Tibial artery (tissue), 4 donors: ENCODE measurements around the gene DIS3L2.

ENCODE experiments used
- DNase-seq, 2 donors: peaks; one replicate each; pipeline ENCODE4 v3.0.0-alpha.2; 2019
- H3K27ac ChIP-seq, 2 donors: fragments of 200-600 bp; sonication (generic) in 1 of 2; 1 replicate in 1 of 2; 2 replicates in 1 of 2; pipeline ENCODE4 v1.5.1; 2018 to 2019; ENCODE audit warnings: mild to moderate bottlenecking in 1 of 2
- H3K27me3 ChIP-seq, 2 donors: fragments of 200-600 bp; sonication (generic) in 1 of 2; one replicate each; pipeline versions ENCODE4 v1.5.1 to v1.6.0; 2016 to 2019
- H3K36me3 ChIP-seq, 3 donors: fragments of 200-600 bp; sonication (generic) in 2 of 3; one replicate each; pipeline ENCODE4 v1.5.1; 2016 to 2019; ENCODE audit warnings: mild to moderate bottlenecking in 2 of 3
- H3K4me1 ChIP-seq, 4 donors: fragments of 200-600 bp; sonication (generic) in 2 of 4; 1 replicate in 3 of 4; 2 replicates in 1 of 4; pipeline ENCODE4 v1.5.1; 2016 to 2019
- H3K4me3 ChIP-seq, 2 donors: fragments of 200-600 bp; sonication (generic) in 1 of 2; 1 replicate in 1 of 2; 2 replicates in 1 of 2; pipeline ENCODE4 v1.5.1; 2018 to 2019; ENCODE audit warnings: mild to moderate bottlenecking in 2 of 2
- H3K9me3 ChIP-seq, 3 donors: fragments of 200-600 bp; sonication (generic) in 1 of 3; one replicate each; pipeline ENCODE4 v1.5.1; 2016 to 2019
- intact Hi-C: fragments of 100-400 bp; cut with DNase I; formaldehyde crosslinking; loops from one replicate; pipeline ENCODE4 v1.15.0; 2023; ENCODE audit warnings: low total_unique reads
- TF ChIP-seq, protein P1 (sequence below), 2 experiments: fragments of 200-600 bp in 1 of 2; fragments of 450-650 bp in 1 of 2; IDR thresholded peaks; one replicate each; pipeline ENCODE4 v1.5.1; 2017 to 2019; ENCODE audit warnings: antibody characterized with exemption in 2 of 2, mild to moderate bottlenecking in 1 of 2, moderate library complexity in 1 of 2

The DIS3L2 gene

DNA sequence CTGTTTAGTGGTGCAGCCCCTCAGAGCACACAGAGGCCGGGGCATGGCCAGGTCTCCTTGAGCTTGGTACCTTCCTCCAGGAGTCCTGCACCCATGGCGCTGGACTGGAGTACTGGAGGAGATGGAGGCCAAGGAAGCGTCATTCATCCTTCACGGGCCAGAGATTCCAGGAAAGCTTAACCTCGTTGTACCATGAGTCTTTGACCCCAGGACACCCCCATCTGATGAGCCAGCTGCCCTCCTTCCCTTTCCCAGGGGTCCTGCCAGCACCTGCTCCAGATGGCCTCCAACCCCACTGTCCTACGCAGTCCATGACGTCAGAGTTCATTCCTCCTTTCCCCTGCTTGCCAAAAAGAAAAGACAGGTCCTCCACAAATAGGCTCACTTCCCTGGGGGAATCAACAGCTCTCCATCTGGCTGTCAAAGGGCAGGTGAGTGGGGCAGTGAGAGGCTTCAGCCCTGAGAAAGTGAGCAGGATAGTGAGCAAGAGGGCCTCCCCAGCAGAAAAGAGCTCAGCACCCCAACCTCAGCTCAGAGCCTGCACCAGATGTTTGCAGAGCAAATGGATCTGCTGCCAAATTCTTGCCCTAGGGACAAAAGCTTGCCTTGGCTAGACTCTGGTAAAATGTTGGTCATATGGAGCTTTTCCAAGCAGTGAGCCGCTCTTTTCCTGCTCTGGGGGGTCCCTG is 30.8 kb upstream of the DIS3L2 start:
- TF ChIP-seq, protein P1, sequence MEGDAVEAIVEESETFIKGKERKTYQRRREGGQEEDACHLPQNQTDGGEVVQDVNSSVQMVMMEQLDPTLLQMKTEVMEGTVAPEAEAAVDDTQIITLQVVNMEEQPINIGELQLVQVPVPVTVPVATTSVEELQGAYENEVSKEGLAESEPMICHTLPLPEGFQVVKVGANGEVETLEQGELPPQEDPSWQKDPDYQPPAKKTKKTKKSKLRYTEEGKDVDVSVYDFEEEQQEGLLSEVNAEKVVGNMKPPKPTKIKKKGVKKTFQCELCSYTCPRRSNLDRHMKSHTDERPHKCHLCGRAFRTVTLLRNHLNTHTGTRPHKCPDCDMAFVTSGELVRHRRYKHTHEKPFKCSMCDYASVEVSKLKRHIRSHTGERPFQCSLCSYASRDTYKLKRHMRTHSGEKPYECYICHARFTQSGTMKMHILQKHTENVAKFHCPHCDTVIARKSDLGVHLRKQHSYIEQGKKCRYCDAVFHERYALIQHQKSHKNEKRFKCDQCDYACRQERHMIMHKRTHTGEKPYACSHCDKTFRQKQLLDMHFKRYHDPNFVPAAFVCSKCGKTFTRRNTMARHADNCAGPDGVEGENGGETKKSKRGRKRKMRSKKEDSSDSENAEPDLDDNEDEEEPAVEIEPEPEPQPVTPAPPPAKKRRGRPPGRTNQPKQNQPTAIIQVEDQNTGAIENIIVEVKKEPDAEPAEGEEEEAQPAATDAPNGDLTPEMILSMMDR (IDR thresholded peaks at IDR 0.05), result no peak
- no peaks in the 10 kb centered on the region for H3K36me3 ChIP-seq
- H3K4me1 ChIP-seq, result peaks cover 0 to 15% (median 12%) of the 10 kb centered on the region in 4 donors
- no peak overlapping the region for H3K4me3 ChIP-seq
- peaks cover 0 to 53% of the 10 kb centered on the region in 2 donors for H3K27me3 ChIP-seq
- no peak overlapping the region for H3K27ac ChIP-seq
- intact Hi-C loops, result no loop called here
- H3K9me3 ChIP-seq, result no peaks in the 10 kb centered on the region
- DNase-seq, result peak in 1 of 2 donors; percentile 29

- DNase-seq, result no peak
- intact Hi-C loops, result no loop called here
Measured at GRCh38 chr2:231931481-231931915, 30.0 kb upstream of the DIS3L2 start.

DNA sequence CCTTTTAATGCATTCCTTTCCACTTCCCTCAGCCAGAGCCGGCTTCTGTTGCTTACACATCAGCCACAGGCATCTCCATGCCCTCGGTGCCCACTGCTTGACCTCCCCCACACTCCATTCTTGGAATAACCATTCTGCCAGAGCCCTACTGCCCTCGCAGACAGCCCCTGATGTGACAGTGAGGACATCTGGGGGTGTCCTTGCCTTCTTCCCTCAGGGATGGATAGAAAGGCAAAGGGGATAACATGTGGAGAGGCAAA is 28.9 kb upstream of the DIS3L2 start:
- TF ChIP-seq, protein P1 (IDR thresholded peaks at IDR 0.05), result no peak
- H3K36me3 ChIP-seq, result no peaks in the 10 kb centered on the region
- no peaks in the 10 kb centered on the region for H3K4me1 ChIP-seq
- intact Hi-C loops, result no loop called here
- no peak overlapping the region for H3K4me3 ChIP-seq
- no peaks in the 10 kb centered on the region for H3K9me3 ChIP-seq
- no peak overlapping the region for H3K27ac ChIP-seq
- peak in 1 of 2 donors; percentile 49 for DNase-seq
- peaks cover 0 to 34% of the 10 kb centered on the region in 2 donors for H3K27me3 ChIP-seq

More at GRCh38 chr2:231931481-231931915, 30.0 kb upstream of the DIS3L2 start:
- Histone ChIP-seq H3K4me1 (peaks cover 0 to 7% (median 4%) of the 10 kb centered on the region in 4 donors), H3K27ac (no peak overlapping the region), H3K9me3 (no peaks in the 10 kb centered on the region), H3K36me3 (no peaks in the 10 kb centered on the region), H3K27me3 (peaks cover 0 to 45% of the 10 kb centered on the region in 2 donors), H3K4me3 (no peak overlapping the region)
- TF ChIP-seq, protein P1 (IDR thresholded peaks at IDR 0.05), result no peak

DNA sequence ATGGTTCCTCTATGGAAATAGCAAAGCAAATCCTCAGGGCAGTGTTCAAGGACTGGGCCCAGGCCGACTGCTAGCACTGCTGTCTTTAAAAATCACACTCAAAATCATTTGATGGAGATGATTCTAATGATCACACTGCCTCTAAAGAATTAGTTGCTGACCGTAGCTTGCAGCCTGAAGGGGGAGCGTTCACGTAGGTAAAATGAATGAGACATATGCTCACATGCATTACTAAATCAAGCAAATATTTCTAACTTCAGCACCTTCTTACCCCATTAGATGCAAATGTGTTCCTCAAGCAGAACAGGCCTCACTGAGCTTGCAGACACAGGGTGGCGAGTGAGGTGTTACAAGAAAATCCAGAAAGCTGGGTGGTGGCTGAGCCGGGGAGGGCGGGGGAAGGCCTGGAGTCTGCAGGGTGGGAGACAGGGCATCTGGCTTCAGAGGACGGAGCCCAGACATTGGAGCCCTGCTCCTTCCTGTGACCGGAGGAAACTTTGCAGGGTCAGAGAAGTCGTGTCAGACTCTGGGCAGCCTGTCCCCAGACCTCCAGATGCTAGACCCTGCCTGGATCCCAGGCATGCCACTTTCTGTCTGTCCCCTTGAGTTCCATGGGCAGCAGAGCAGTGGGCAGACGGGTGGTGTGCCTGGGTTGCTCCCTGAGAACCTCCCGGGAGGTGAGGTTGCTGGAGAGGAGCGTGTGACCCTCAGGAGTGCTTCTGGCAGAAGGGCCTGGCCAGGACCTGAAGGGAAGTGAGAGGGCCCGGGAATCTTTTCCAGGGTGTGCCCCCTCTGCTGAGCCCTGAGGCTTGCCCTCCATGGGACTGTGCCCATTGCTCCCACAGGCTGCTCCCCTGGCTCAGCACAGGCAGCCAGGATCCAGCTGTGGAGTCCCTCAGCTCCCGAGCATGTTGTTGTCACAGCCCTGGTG is 28.3 kb upstream of the DIS3L2 start:
- no peaks in the 10 kb centered on the region for H3K36me3 ChIP-seq
- intact Hi-C loops, result no loop called here
- H3K4me1 ChIP-seq, result no peaks in the 10 kb centered on the region
- no peak for DNase-seq
- TF ChIP-seq, protein P1 (IDR thresholded peaks at IDR 0.05), result no peak
- H3K9me3 ChIP-seq, result no peaks in the 10 kb centered on the region
- H3K27me3 ChIP-seq, result peaks cover 0 to 29% of the 10 kb centered on the region in 2 donors
- no peak overlapping the region for H3K27ac ChIP-seq
- no peak overlapping the region for H3K4me3 ChIP-seq

DNA sequence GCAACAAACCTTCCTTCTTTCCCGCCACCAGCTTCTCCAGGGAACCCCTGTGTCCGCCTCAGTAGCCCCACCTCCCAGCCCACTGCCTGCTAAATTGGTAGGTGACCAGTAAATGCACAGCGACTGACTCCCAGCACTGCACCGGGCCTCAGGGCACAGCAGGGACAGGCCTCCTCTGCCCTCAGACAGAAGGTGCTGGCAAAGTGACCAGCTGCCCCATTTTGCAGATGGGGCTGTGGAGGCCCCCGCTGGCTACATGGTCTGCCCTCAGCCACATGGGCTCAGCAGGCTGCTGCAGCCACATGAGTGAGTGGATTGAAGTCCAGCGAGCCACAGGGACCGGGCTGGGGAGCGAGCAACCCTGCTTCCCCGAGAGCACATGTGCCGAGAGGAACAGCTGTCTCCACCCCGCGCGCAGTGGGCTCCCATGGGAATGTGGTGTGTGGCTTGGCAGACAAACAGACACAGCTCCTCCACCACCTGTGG is 27.6 kb upstream of the DIS3L2 start:
- intact Hi-C loops, result no loop called here
- Histone ChIP-seq H3K27me3 (peaks cover 0 to 22% of the 10 kb centered on the region in 2 donors), H3K4me3 (no peak overlapping the region), H3K9me3 (no peaks in the 10 kb centered on the region), H3K4me1 (no peaks in the 10 kb centered on the region), H3K27ac (no peak overlapping the region), H3K36me3 (no peaks in the 10 kb centered on the region)
- TF ChIP-seq, protein P1 (IDR thresholded peaks at IDR 0.05), result no peak
- no peak for DNase-seq
